Suprapubic skin (tissue), 4 donors: ENCODE results near the gene KDM2A. TPM values are rescaled to one million over a fixed set of nuclear protein-coding genes. Genes with fewer than 3 reads are reported as not detected.

Source experiments
- DNase-seq, 2 donors: peaks; one replicate each; pipeline ENCODE4 v3.0.0-alpha.2; 2019; ENCODE audit warnings: low spot score in 2 of 2
- H3K27ac ChIP-seq: fragments of 200-600 bp; sonication (generic); one replicate; pipeline ENCODE4 v1.5.1; 2019
- H3K27me3 ChIP-seq: fragments of 200-600 bp; sonication (generic); one replicate; pipeline ENCODE4 v1.5.1; 2019
- H3K36me3 ChIP-seq: fragments of 200-600 bp; sonication (generic); one replicate; pipeline ENCODE4 v1.5.1; 2019
- H3K4me1 ChIP-seq: fragments of 200-600 bp; sonication (generic); one replicate; pipeline ENCODE4 v1.5.1; 2019
- H3K4me3 ChIP-seq: fragments of 200-600 bp; sonication (generic); one replicate; pipeline ENCODE4 v1.5.1; 2019; ENCODE audit warnings: mild to moderate bottlenecking
- H3K9me3 ChIP-seq: fragments of 200-600 bp; sonication (generic); one replicate; pipeline ENCODE4 v1.5.1; 2019
- CTCF ChIP-seq, 2 donors: fragments of 200-600 bp in 1 of 2; fragments of 450-650 bp in 1 of 2; sonication (generic) in 1 of 2; IDR thresholded peaks; one replicate each; pipeline ENCODE4 v1.5.1; 2016 to 2019; ENCODE audit warnings: antibody characterized with exemption in 2 of 2, mild to moderate bottlenecking in 1 of 2, moderate library complexity in 1 of 2
- EP300 ChIP-seq: sonication (generic); formaldehyde crosslinking; IDR thresholded peaks from one replicate; pipeline ENCODE4 v1.6.1; 2017; ENCODE audit warnings: antibody characterized with exemption
- POLR2A ChIP-seq, 2 donors: fragments of 450-650 bp; IDR thresholded peaks; one replicate each; pipeline ENCODE4 v1.6.1; 2017; ENCODE audit warnings: antibody characterized with exemption in 2 of 2, mild to moderate bottlenecking in 2 of 2, moderate library complexity in 2 of 2
- POLR2AphosphoS5 ChIP-seq, 3 donors: sonication (generic); formaldehyde crosslinking; IDR thresholded peaks; one replicate each; pipeline ENCODE4 v1.6.1; 2017; ENCODE audit warnings: antibody characterized with exemption in 3 of 3
- WGBS: methylation state at CpG from one replicate; pipeline ENCODE4 v1.1.5; 2018; 5-methylcytosine and 5-hydroxymethylcytosine counted together
- total RNA-seq, 4 donors: library from RNA; depleted of rRNA; stranded (reverse); fragments of >200 nt; gene quantifications; one replicate each; pipeline ENCODE4 v1.1.0, GENCODE V29; 2016

Gene KDM2A
- total RNA-seq, 4 donors from 2014 or later, result 76.0 to 142 (median 84.8) TPM

GRCh38 chr11:67278939-67279588, 160.0 kb downstream of the KDM2A start:
- Histone ChIP-seq H3K4me3 (no peak overlapping the region), H3K9me3 (no peaks in the 10 kb centered on the region), H3K36me3 (peaks cover 54% of the 10 kb centered on the region), H3K27me3 (no peaks in the 10 kb centered on the region), H3K4me1 (peaks cover 55% of the 10 kb centered on the region), H3K27ac (peak overlapping the region; percentile 91)
- 95% methylated on average over 8 of the region's 14 CpGs for WGBS
- DNase-seq, result peak in 1 of 2 donors; percentile 60
- TF ChIP-seq POLR2AphosphoS5 (IDR thresholded peaks at IDR 0.05) (no peak), EP300 (no peak), CTCF (IDR thresholded peaks at IDR 0.05) (no peak), POLR2A (IDR thresholded peaks at IDR 0.05) (no peak)

- Histone ChIP-seq H3K27me3 (no peaks in the 10 kb centered on the region), H3K36me3 (peaks cover 61% of the 10 kb centered on the region), H3K4me3 (no peak overlapping the region)
Observed at GRCh38 chr11:67279589-67280340, 160.7 kb downstream of the KDM2A start.

GRCh38 chr11:67280341-67280787, 161.3 kb downstream of the KDM2A start:
- whole genome bisulfite sequencing, result 81% methylated on average over 10 of the region's 13 CpGs
- Histone ChIP-seq H3K36me3 (peaks cover 67% of the 10 kb centered on the region), H3K4me3 (no peak overlapping the region), H3K4me1 (peaks cover 42% of the 10 kb centered on the region), H3K27me3 (no peaks in the 10 kb centered on the region), H3K27ac (peak overlapping the region; percentile 17), H3K9me3 (no peaks in the 10 kb centered on the region)
- DNase-seq, result peak in 1 of 2 donors; percentile 47
- no peak for TF ChIP-seq EP300
- TF ChIP-seq CTCF (IDR thresholded peaks at IDR 0.05), result no peak
- TF ChIP-seq POLR2AphosphoS5 (IDR thresholded peaks at IDR 0.05), result no peak
- no peak for TF ChIP-seq POLR2A (IDR thresholded peaks at IDR 0.05)

More at GRCh38 chr11:67279589-67280340, 160.7 kb downstream of the KDM2A start:
- Histone ChIP-seq H3K27ac (peak overlapping the region; percentile 23), H3K4me1 (peaks cover 48% of the 10 kb centered on the region), H3K9me3 (no peaks in the 10 kb centered on the region)
- 87% methylated on average over 12 of the region's 17 CpGs for WGBS
- TF ChIP-seq EP300 (no peak), POLR2A (IDR thresholded peaks at IDR 0.05) (no peak), CTCF (IDR thresholded peaks at IDR 0.05) (no peak), POLR2AphosphoS5 (IDR thresholded peaks at IDR 0.05) (no peak)
- DNase-seq, result peak in 1 of 2 donors; percentile 54

- Histone ChIP-seq H3K4me1 (peaks cover 36% of the 10 kb centered on the region), H3K36me3 (peaks cover 73% of the 10 kb centered on the region), H3K27me3 (no peaks in the 10 kb centered on the region), H3K4me3 (no peak overlapping the region), H3K9me3 (no peaks in the 10 kb centered on the region), H3K27ac (peak overlapping the region; percentile 17)
- 96% methylated on average over 12 of the region's 31 CpGs for WGBS
- DNase-seq, result peak in 1 of 2 donors; percentile 62
- TF ChIP-seq POLR2AphosphoS5 (IDR thresholded peaks at IDR 0.05), result no peak
- no peak for TF ChIP-seq EP300
- no peak for TF ChIP-seq CTCF (IDR thresholded peaks at IDR 0.05)
- TF ChIP-seq POLR2A (IDR thresholded peaks at IDR 0.05), result no peak
Observed at GRCh38 chr11:67280788-67281551, 161.9 kb downstream of the KDM2A start.
